OCI-LY7 (cell line): ENCODE results near the gene EGFL7.

Source experiments
- EZH2phosphoT487 ChIP-seq: fragments of 200-600 bp; sonication (generic); IDR thresholded peaks from 2 replicates; pipeline ENCODE4 v1.6.1; 2018; ENCODE audit warnings: low read depth, borderline replicate concordance, mild to moderate bottlenecking, mixed run types, antibody characterized with exemption, low read length, moderate library complexity, mixed read lengths
- TF ChIP-seq, protein P1 (sequence below): fragments of 200-600 bp; sonication (generic); conservative IDR thresholded peaks from 2 replicates; pipeline ENCODE4 v1.5.1; 2014; ENCODE audit warnings: mild to moderate bottlenecking, antibody characterized with exemption, low read length, moderate library complexity, mixed read lengths

DNA sequence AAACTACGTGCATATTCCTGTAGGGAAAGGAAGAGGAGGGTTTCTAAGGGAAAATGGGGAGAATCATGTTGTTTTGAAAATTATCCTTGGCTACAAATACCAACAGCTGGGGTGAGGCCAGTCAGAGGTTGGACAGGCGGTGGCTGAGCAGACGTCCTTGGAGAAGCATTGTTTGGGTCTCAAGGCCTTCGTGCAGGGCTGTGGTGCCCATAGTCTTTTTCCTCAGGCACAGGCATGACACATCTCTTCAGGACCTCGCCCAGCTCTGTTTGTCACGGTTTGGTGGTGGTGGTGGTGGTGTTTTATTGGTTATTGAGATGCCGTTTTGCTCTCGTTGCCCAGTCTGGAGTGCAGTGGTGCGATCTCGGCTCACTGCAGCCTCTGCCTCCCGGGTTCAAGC, 27.8 kb upstream of the EGFL7 start:
- TF ChIP-seq, protein P1, sequence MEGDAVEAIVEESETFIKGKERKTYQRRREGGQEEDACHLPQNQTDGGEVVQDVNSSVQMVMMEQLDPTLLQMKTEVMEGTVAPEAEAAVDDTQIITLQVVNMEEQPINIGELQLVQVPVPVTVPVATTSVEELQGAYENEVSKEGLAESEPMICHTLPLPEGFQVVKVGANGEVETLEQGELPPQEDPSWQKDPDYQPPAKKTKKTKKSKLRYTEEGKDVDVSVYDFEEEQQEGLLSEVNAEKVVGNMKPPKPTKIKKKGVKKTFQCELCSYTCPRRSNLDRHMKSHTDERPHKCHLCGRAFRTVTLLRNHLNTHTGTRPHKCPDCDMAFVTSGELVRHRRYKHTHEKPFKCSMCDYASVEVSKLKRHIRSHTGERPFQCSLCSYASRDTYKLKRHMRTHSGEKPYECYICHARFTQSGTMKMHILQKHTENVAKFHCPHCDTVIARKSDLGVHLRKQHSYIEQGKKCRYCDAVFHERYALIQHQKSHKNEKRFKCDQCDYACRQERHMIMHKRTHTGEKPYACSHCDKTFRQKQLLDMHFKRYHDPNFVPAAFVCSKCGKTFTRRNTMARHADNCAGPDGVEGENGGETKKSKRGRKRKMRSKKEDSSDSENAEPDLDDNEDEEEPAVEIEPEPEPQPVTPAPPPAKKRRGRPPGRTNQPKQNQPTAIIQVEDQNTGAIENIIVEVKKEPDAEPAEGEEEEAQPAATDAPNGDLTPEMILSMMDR = no peak
- no peak for TF ChIP-seq EZH2phosphoT487
